Measurements from ENCODE around the gene CA12. TPM values are rescaled to one million over a fixed set of nuclear protein-coding genes. Genes with fewer than 3 reads are reported as not detected.

Gene CA12
- total RNA-seq, 1 experiment from 2014 or later = 2.8 TPM

DNA sequence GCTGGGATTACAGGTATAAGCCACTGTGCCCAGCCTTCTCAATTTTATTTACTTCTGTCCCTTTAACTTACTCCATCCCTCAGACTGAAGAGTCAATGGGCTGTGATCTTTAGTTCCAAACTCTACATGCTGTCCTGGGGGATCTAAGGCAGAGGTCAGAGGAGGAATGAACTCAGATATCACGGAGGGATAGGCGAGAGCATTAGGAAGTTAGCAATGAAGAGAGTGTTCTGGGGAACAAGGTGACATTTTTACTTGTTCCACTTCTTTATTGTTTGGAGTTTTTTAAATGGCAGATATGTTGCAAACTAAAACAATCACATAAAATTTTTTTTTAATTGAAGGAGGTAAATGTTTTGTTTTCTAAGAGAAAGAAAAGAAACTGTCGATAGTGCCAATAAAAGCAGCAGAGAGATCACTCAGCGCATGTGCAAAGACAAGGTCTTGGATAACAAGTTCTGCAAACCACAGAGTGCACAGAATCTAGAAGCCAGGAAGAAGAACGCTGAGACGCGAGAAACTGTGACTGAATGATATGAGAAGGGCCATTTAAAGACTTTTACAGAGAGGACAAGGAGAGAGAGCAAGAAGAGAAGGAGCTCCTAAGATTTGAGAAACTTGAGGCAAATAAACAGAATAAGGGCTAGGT, 10.8 kb upstream of the CA12 start (continued):
- TF ChIP-seq SP1 (CRISPR knock-in tag; conservative IDR thresholded peaks at IDR 0.05) = no peak
- TF ChIP-seq ZNF121 (CRISPR knock-in tag; IDR thresholded peaks at IDR 0.05) = no peak
- no peak for TF ChIP-seq NR3C1 (CRISPR knock-in tag; conservative IDR thresholded peaks at IDR 0.05; ENCODE audit: low read depth)
- TF ChIP-seq ZBTB21 (CRISPR knock-in tag; IDR thresholded peaks at IDR 0.05; ENCODE audit: borderline replicate concordance) = no peak
- no peak for TF ChIP-seq ZNF232 (CRISPR knock-in tag; IDR thresholded peaks at IDR 0.05)
- TF ChIP-seq, protein P1, sequence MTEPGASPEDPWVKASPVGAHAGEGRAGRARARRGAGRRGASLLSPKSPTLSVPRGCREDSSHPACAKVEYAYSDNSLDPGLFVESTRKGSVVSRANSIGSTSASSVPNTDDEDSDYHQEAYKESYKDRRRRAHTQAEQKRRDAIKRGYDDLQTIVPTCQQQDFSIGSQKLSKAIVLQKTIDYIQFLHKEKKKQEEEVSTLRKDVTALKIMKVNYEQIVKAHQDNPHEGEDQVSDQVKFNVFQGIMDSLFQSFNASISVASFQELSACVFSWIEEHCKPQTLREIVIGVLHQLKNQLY (CRISPR knock-in tag; IDR thresholded peaks at IDR 0.05) = no peak

DNA sequence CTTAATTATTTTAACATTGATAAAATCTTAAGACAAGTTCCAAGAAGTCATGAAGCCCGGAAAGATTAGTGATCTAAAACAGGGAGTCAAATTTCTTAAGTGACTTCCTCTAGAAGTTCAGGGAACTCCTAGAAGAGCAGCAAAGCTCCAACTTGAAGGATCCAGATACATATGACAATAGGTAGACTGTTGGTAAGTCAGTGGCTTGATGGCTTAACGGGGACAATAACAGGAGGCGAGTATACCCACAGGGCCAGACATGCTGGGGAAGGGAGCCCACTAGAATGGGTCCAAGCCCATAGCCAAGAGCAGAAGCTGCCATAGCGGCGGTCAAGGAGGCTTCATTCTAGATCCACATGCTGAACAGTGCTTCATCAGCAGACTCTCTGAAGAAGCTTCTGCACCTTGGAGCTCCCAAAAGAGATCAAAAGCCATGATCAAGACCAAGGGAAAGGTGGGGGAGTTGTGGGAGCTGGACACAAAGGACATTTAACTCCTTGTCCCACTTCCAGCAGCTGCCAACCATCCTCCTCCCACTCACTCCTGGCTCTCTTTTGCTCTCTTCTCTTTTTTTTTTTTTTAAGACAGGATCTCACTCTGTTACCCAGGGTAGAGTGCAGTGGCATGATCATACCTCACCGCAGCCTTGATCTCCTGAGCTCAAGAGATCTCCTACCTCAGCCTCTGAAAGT, 10.2 kb upstream of the CA12 start:
- no peak for ATAC-seq

More for the DNA sequence above, 10.2 kb upstream of the CA12 start:
- Mint-ChIP-seq H3K27me3 (ENCODE audit: low read depth) (peaks cover 69% of the 10 kb centered on the region), H3K4me3 (no peak overlapping the region), H3K36me3 (no peaks in the 10 kb centered on the region), H3K9me3 (no peaks in the 10 kb centered on the region), H3K27ac (no peak overlapping the region), H3K4me1 (peaks cover 20% of the 10 kb centered on the region)
- POLR2A ChIA-PET = no interaction called here
- CTCF ChIA-PET = interaction anchor here (1.4 kb wide), 1 partner anchor 11 kb away, joined by 4 read pairs; no protein-coding TSS in a partner anchor
- no peak for DNase-seq (ENCODE audit: low spot score)
- TF ChIP-seq, protein P2, sequence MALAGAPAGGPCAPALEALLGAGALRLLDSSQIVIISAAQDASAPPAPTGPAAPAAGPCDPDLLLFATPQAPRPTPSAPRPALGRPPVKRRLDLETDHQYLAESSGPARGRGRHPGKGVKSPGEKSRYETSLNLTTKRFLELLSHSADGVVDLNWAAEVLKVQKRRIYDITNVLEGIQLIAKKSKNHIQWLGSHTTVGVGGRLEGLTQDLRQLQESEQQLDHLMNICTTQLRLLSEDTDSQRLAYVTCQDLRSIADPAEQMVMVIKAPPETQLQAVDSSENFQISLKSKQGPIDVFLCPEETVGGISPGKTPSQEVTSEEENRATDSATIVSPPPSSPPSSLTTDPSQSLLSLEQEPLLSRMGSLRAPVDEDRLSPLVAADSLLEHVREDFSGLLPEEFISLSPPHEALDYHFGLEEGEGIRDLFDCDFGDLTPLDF (CRISPR knock-in tag; IDR thresholded peaks at IDR 0.05) = no peak
- TF ChIP-seq RORB (CRISPR knock-in tag; IDR thresholded peaks at IDR 0.05) = no peak
- TF ChIP-seq, protein P3, sequence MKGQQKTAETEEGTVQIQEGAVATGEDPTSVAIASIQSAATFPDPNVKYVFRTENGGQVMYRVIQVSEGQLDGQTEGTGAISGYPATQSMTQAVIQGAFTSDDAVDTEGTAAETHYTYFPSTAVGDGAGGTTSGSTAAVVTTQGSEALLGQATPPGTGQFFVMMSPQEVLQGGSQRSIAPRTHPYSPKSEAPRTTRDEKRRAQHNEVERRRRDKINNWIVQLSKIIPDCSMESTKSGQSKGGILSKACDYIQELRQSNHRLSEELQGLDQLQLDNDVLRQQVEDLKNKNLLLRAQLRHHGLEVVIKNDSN (CRISPR knock-in tag; IDR thresholded peaks at IDR 0.05) = no peak
- no peak for TF ChIP-seq NR3C1 (CRISPR knock-in tag; conservative IDR thresholded peaks at IDR 0.05; ENCODE audit: low read depth)
- no peak for TF ChIP-seq GABPB1 (CRISPR knock-in tag; IDR thresholded peaks at IDR 0.05)
- TF ChIP-seq, protein P4, sequence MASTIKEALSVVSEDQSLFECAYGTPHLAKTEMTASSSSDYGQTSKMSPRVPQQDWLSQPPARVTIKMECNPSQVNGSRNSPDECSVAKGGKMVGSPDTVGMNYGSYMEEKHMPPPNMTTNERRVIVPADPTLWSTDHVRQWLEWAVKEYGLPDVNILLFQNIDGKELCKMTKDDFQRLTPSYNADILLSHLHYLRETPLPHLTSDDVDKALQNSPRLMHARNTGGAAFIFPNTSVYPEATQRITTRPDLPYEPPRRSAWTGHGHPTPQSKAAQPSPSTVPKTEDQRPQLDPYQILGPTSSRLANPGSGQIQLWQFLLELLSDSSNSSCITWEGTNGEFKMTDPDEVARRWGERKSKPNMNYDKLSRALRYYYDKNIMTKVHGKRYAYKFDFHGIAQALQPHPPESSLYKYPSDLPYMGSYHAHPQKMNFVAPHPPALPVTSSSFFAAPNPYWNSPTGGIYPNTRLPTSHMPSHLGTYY (CRISPR knock-in tag; IDR thresholded peaks at IDR 0.05) = no peak
- no peak for TF ChIP-seq ETV6 (CRISPR knock-in tag; IDR thresholded peaks at IDR 0.05)
- no peak for TF ChIP-seq TEAD1 (CRISPR knock-in tag; IDR thresholded peaks at IDR 0.05)
- no peak for TF ChIP-seq ELF4 (CRISPR knock-in tag; IDR thresholded peaks at IDR 0.05; ENCODE audit: low read depth)
- TF ChIP-seq, protein P5, sequence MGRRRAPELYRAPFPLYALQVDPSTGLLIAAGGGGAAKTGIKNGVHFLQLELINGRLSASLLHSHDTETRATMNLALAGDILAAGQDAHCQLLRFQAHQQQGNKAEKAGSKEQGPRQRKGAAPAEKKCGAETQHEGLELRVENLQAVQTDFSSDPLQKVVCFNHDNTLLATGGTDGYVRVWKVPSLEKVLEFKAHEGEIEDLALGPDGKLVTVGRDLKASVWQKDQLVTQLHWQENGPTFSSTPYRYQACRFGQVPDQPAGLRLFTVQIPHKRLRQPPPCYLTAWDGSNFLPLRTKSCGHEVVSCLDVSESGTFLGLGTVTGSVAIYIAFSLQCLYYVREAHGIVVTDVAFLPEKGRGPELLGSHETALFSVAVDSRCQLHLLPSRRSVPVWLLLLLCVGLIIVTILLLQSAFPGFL (CRISPR knock-in tag; IDR thresholded peaks at IDR 0.05; ENCODE audit: borderline replicate concordance) = no peak
- TF ChIP-seq ZNF263 (CRISPR knock-in tag; IDR thresholded peaks at IDR 0.05; ENCODE audit: low read depth) = no peak
- TF ChIP-seq, protein P6, sequence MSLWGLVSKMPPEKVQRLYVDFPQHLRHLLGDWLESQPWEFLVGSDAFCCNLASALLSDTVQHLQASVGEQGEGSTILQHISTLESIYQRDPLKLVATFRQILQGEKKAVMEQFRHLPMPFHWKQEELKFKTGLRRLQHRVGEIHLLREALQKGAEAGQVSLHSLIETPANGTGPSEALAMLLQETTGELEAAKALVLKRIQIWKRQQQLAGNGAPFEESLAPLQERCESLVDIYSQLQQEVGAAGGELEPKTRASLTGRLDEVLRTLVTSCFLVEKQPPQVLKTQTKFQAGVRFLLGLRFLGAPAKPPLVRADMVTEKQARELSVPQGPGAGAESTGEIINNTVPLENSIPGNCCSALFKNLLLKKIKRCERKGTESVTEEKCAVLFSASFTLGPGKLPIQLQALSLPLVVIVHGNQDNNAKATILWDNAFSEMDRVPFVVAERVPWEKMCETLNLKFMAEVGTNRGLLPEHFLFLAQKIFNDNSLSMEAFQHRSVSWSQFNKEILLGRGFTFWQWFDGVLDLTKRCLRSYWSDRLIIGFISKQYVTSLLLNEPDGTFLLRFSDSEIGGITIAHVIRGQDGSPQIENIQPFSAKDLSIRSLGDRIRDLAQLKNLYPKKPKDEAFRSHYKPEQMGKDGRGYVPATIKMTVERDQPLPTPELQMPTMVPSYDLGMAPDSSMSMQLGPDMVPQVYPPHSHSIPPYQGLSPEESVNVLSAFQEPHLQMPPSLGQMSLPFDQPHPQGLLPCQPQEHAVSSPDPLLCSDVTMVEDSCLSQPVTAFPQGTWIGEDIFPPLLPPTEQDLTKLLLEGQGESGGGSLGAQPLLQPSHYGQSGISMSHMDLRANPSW (CRISPR knock-in tag; conservative IDR thresholded peaks at IDR 0.05; ENCODE audit: low read depth) = no peak
- no peak for TF ChIP-seq FOXK1 (CRISPR knock-in tag; IDR thresholded peaks at IDR 0.05)
- no peak for TF ChIP-seq ZBTB21 (CRISPR knock-in tag; IDR thresholded peaks at IDR 0.05; ENCODE audit: borderline replicate concordance)
- no peak for TF ChIP-seq CREB1 (CRISPR knock-in tag; IDR thresholded peaks at IDR 0.05)
